ENCODE measurements around the gene ASPSCR1. TPM values are rescaled to one million over a fixed set of nuclear protein-coding genes. Genes with fewer than 3 reads are reported as not detected.
"Not testable (repeated sequence)": the region's sequence is repeated elsewhere in the genome, so short reads cannot be mapped to it uniquely, and the experiment has no call there.

ASPSCR1 gene
- polyA plus RNA-seq, 1 experiment = 15.4 TPM

DNA sequence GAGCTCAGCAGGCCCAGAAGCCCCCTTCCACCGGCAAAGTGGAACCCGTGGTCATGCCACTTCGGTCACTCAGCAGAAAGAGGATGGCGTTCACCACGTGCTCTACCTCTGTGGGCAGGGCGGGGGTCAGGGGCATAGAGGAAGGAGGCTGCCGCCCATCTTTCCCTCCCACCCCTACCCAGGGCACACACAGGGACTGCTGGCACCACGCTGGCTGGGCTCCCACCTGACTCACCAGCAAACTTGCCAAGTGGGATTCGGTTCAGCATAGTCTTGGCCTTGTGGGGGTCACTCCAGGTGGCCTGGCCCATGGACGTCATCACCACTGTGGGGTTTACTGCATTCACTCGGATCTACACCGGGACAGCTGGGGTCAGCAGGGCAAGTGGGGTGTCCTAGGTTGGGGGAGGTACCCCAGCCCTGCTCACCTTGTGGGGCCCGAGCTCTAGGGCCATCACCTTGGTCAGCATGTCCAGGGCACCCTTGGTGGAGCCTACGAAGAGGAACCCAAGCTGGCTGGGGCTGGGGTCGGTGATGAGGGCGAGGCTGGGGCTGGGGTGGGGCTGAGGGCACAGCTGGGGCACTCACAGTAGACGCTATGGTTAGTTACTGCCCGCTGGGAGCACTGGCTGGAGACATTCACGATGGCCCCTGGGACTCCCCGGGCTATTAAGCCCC lies 58.7 kb downstream of the ASPSCR1 start:
- POLR2A ChIA-PET = no interaction called here

DNA sequence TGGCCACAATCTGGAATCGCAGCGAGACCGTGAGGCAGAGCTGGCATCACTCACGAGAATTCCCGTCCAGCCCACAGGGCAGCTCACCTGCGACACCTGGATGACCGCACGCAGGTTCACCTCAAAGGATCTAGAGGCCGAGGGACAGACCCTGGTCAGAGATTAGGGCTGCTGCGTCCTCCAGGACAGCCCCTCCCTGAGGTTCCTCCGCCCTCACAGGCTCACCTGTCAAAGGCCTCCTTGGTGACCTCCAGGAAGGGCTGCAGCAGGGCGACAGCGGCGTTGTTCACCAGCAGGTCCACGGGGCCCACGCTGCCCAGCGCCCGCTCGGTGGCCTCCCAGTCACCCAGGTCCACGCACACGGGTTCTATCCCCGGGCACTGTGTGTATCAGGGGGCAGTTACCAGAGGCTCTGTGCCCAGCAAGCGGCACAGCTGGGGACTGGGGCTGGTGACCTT lies 59.2 kb downstream of the ASPSCR1 start:
- TF ChIP-seq, protein P1, sequence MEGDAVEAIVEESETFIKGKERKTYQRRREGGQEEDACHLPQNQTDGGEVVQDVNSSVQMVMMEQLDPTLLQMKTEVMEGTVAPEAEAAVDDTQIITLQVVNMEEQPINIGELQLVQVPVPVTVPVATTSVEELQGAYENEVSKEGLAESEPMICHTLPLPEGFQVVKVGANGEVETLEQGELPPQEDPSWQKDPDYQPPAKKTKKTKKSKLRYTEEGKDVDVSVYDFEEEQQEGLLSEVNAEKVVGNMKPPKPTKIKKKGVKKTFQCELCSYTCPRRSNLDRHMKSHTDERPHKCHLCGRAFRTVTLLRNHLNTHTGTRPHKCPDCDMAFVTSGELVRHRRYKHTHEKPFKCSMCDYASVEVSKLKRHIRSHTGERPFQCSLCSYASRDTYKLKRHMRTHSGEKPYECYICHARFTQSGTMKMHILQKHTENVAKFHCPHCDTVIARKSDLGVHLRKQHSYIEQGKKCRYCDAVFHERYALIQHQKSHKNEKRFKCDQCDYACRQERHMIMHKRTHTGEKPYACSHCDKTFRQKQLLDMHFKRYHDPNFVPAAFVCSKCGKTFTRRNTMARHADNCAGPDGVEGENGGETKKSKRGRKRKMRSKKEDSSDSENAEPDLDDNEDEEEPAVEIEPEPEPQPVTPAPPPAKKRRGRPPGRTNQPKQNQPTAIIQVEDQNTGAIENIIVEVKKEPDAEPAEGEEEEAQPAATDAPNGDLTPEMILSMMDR (IDR thresholded peaks at IDR 0.05; ENCODE audit: insufficient read depth, low read depth, low read length) = no peak
- Histone ChIP-seq H3K27me3 (ENCODE audit: control insufficient read depth, insufficient read depth, low read length) (no peaks in the 10 kb centered on the region), H3K36me3 (ENCODE audit: control insufficient read depth, insufficient read depth, low read length) (no peaks in the 10 kb centered on the region), H3K4me3 (ENCODE audit: low read depth, low read length) (peak overlapping the region; percentile 64)
- no peak for DNase-seq (ENCODE audit: low read depth)
- ChIA-PET CTCF (interaction anchor here (0.7 to 5.0 kb wide), 6 partner anchors 14 to 164 kb away, joined by 3 to 23 read pairs (median 4); partner anchors contain the start of gene NOTUM), POLR2A (no interaction called here)

More for the DNA sequence above, 58.7 kb downstream of the ASPSCR1 start:
- Histone ChIP-seq H3K4me3 (ENCODE audit: low read depth, low read length) (peak overlapping the region; percentile 64), H3K36me3 (ENCODE audit: control insufficient read depth, insufficient read depth, low read length) (no peaks in the 10 kb centered on the region), H3K27me3 (ENCODE audit: control insufficient read depth, insufficient read depth, low read length) (no peaks in the 10 kb centered on the region)
- TF ChIP-seq, protein P1 (IDR thresholded peaks at IDR 0.05; ENCODE audit: insufficient read depth, low read depth, low read length) = no peak
- CTCF ChIA-PET = interaction anchor here (0.6 to 5.0 kb wide), 6 partner anchors 14 to 299 kb away, joined by 3 to 23 read pairs (median 4); partner anchors contain the start of gene NOTUM
- DNase-seq (ENCODE audit: low read depth) = no peak

DNA sequence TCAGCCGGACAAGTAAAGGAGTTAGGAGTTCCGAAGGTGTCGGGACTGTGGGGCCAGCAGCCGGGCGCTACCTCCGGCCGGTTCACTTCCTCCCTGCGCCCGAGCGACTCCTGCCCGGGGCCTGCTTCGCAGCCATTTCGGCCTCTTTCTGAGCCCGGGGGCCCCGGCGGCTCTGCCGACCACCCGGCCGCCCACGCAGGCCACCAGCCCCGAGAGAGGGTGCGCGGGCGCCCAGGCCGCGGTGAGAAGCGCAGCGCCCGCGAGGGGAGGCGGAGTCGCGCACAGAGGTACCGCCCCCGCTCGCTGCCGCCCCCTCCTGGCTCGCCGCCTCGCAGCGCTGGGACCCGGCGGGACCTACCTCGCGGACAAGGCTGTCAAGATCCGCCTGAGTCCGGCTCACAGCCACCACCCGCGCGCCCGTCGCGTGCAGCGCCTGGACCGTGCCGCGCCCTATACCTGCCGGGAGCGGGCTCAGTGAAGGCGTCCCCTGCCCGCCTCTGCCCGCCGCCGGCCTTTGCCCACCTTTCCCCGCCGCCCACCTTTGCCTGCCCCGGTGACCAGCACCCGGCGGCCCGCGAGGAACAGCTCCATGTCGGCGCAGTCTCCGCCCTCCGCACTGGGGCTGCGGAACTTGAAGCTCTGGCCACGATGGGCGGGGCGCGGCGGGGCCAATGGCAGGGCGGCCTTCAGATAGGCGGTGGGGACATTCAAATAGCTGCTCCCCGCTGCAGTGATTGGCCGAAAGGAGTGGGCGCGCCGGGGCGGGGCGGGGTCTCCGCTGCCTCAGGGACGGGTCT lies 59.9 kb downstream of the ASPSCR1 start, which contains the start of gene DCXR:
TSS of gene DCXR (minus strand) at position 606 of the 797 bp plus-strand sequence. CDS start at position 591, 15 bp downstream.
- TF ChIP-seq, protein P1 (IDR thresholded peaks at IDR 0.05; ENCODE audit: insufficient read depth, low read depth, low read length) = peak; percentile 53
- peak; percentile 63 for DNase-seq (ENCODE audit: low read depth)
- ChIA-PET CTCF (interaction anchor here (0.6 to 5.0 kb wide), 27 partner anchors 8 to 391 kb away, joined by 3 to 23 read pairs (median 3); partner anchors contain the start of genes CENPX, LRRC45 and NOTUM), POLR2A (interaction anchor here (0.5 to 0.7 kb wide), 2 partner anchors 14 to 188 kb away, joined by 3 to 5 read pairs; partner anchors contain the start of genes CENPX and LRRC45)
- Histone ChIP-seq H3K27me3 (ENCODE audit: control insufficient read depth, insufficient read depth, low read length) (no peaks in the 10 kb centered on the region), H3K36me3 (ENCODE audit: control insufficient read depth, insufficient read depth, low read length) (no peaks in the 10 kb centered on the region), H3K4me3 (ENCODE audit: low read depth, low read length) (peak within 1 kb of the TSS; percentile 64)

DNA sequence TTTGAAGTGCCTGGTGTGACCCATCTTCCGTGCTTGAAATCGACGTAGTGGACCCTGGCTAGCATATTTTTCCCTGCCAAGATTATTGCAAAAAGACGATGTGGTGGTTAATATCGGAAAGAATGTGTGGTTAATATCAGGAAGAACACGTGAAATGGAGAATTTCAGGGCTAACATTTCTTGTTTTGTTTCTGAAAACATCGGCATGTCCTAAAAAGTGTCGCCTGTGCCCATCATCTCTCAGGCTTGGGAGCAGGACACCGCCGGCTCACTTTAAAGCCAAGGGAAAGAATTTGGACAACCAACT lies 60.4 kb downstream of the ASPSCR1 start:
- Histone ChIP-seq H3K4me3 (ENCODE audit: low read depth, low read length) (peak overlapping the region; percentile 64), H3K36me3 (ENCODE audit: control insufficient read depth, insufficient read depth, low read length) (no peaks in the 10 kb centered on the region), H3K27me3 (ENCODE audit: control insufficient read depth, insufficient read depth, low read length) (no peaks in the 10 kb centered on the region)
- CTCF ChIA-PET = interaction anchor here (0.6 to 5.0 kb wide), 25 partner anchors 8 to 229 kb away, joined by 3 to 23 read pairs (median 3); partner anchors contain the start of genes CENPX, LRRC45 and NOTUM
- TF ChIP-seq, protein P1 (IDR thresholded peaks at IDR 0.05; ENCODE audit: insufficient read depth, low read depth, low read length) = no peak
- POLR2A ChIA-PET = interaction anchor here (0.5 to 0.7 kb wide), 3 partner anchors 15 to 187 kb away, joined by 3 to 14 read pairs (median 5); partner anchors contain the start of genes CENPX and LRRC45
- no peak for DNase-seq (ENCODE audit: low read depth)

DNA sequence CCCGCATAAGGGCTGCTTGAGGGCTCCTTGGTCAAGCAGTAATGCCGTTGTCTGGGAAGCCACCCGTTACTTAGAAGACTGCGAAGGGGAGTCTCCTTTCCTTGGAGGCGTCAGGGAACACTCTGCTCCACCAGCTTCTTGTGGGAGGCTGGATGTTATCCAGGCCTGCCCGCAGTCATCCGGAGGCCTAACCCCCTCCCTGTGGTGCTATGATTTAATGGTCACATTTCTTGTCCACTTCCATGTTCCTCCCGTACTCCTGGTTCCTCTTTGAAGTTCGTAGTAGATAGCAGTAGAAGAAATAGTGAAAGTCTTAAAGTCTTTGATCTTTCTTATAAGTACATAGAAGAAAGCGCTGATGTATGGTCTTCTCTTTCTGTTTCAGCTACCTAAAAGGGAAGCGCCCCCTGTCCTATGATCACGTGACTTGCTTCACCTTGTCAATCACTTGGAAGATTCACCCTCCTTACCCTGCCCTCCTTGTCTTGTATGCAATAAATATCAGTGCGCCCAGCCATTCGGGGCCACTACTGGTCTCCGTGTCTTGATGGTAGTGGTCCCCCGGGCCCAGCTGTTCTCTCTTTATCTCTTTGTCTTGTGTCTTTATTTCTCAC lies 61.5 kb downstream of the ASPSCR1 start:
- H3K36me3 ChIP-seq (ENCODE audit: control insufficient read depth, insufficient read depth, low read length); DNase-seq (ENCODE audit: low read depth); H3K27me3 ChIP-seq (ENCODE audit: control insufficient read depth, insufficient read depth, low read length); H3K4me3 ChIP-seq (ENCODE audit: low read depth, low read length); POLR2A ChIA-PET: not testable (repeated sequence)
- CTCF ChIA-PET = interaction anchor here (1.6 to 5.0 kb wide), 4 partner anchors 9 to 115 kb away, joined by 8 to 23 read pairs (median 12); partner anchors contain the start of gene NOTUM
